Right lobe of liver (tissue), 4 donors: ENCODE measurements around the gene NUP153.

Experiments used
- CTCF ChIP-seq, 4 donors: fragments of 200-600 bp in 3 of 4; fragments of 450-650 bp in 1 of 4; IDR thresholded peaks; one replicate each; pipeline versions ENCODE4 v1.5.1 to v1.8.0; 2016 to 2022; ENCODE audit warnings: antibody characterized with exemption in 4 of 4, mild to moderate bottlenecking in 2 of 4
- POLR2A ChIP-seq: fragments of 450-650 bp; IDR thresholded peaks from one replicate; pipeline ENCODE4 v1.6.1; 2017; ENCODE audit warnings: antibody characterized with exemption, mild to moderate bottlenecking
- donor health status: DM: no; HTN: no; CAD: no.
- donor health status: DM: no; HTN: no; CAD: no.
- donor health status: DM: no; HTN: yes; CAD: no.

GRCh38 chr6:17629824-17630510 is 76.8 kb downstream of the NUP153 start:
- TF ChIP-seq CTCF (IDR thresholded peaks at IDR 0.05), result no peak
- TF ChIP-seq POLR2A, result no peak
